Measurements from ENCODE around the gene SNRNP48. TPM values are rescaled to one million over a fixed set of nuclear protein-coding genes. Genes with fewer than 3 reads are reported as not detected.
A peak's percentile ranks its signal among the peaks of the same experiment; 100 is the strongest.

Gene SNRNP48
- total RNA-seq, 4 donors from 2014 or later, result 11.2 to 28.8 (median 20.1) TPM

- H3K36me3 ChIP-seq, result peaks cover 0 to 11% of the 10 kb centered on the region in 2 donors
- peaks cover 20 to 36% of the 10 kb centered on the region in 2 donors for H3K4me1 ChIP-seq
- peak overlapping the region in 1 of 3 donors; percentile 17 for H3K27ac ChIP-seq
- TF ChIP-seq POLR2A (IDR thresholded peaks at IDR 0.05), result no peak
- TF ChIP-seq CTCF (IDR thresholded peaks at IDR 0.05), result no peak
- WGBS, 2 donors, result 64 to 67% methylated on average over 6 of the region's 6 CpGs
- H3K9me3 ChIP-seq, result no peaks in the 10 kb centered on the region
- no peak overlapping the region for H3K4me3 ChIP-seq (replicated peaks in 1 of 3)
- intact Hi-C loops (cut with DNase I), result no loop called here
- no peak for DNase-seq
- no peaks in the 10 kb centered on the region for H3K27me3 ChIP-seq
These were observed 35.3 kb upstream of the SNRNP48 start for GRCh38 chr6:7554533-7555275.

GRCh38 chr6:7555671-7556070 lies 34.3 kb upstream of the SNRNP48 start:
- intact Hi-C loops (cut with DNase I), result no loop called here
- H3K27me3 ChIP-seq, result no peaks in the 10 kb centered on the region
- no peaks in the 10 kb centered on the region for H3K9me3 ChIP-seq
- WGBS, 2 donors, result 86 to 87% methylated on average over 11 of the region's 11 CpGs
- no peak for DNase-seq
- H3K4me3 ChIP-seq (replicated peaks in 1 of 3), result no peak overlapping the region
- H3K27ac ChIP-seq, result no peak overlapping the region
- peaks cover 13 to 36% of the 10 kb centered on the region in 2 donors for H3K4me1 ChIP-seq
- TF ChIP-seq CTCF (IDR thresholded peaks at IDR 0.05), result no peak
- TF ChIP-seq POLR2A (IDR thresholded peaks at IDR 0.05), result no peak
- peaks cover 0 to 11% of the 10 kb centered on the region in 2 donors for H3K36me3 ChIP-seq

GRCh38 chr6:7556394-7557106 lies 33.4 kb upstream of the SNRNP48 start:
- intact Hi-C loops (cut with DNase I), result no loop called here
- Histone ChIP-seq H3K27me3 (no peaks in the 10 kb centered on the region), H3K9me3 (no peaks in the 10 kb centered on the region), H3K27ac (no peak overlapping the region), H3K4me1 (peaks cover 11 to 39% of the 10 kb centered on the region in 2 donors), H3K36me3 (peaks cover 0 to 11% of the 10 kb centered on the region in 2 donors), H3K4me3 (replicated peaks in 1 of 3) (no peak overlapping the region)
- no peak for TF ChIP-seq CTCF (IDR thresholded peaks at IDR 0.05)
- no peak for TF ChIP-seq POLR2A (IDR thresholded peaks at IDR 0.05)
- no peak for DNase-seq
- 93 to 94% methylated on average over 12 of the region's 12 CpGs for WGBS, 2 donors

GRCh38 chr6:7557652-7558051 lies 32.3 kb upstream of the SNRNP48 start:
- Histone ChIP-seq H3K27me3 (no peaks in the 10 kb centered on the region), H3K36me3 (peaks cover 0 to 11% of the 10 kb centered on the region in 2 donors), H3K4me3 (replicated peaks in 1 of 3) (no peak overlapping the region), H3K27ac (no peak overlapping the region), H3K4me1 (peaks cover 9 to 38% of the 10 kb centered on the region in 2 donors), H3K9me3 (no peaks in the 10 kb centered on the region)
- TF ChIP-seq CTCF (IDR thresholded peaks at IDR 0.05), result no peak
- TF ChIP-seq POLR2A (IDR thresholded peaks at IDR 0.05), result no peak
- 94 to 96% methylated on average over 2 of the region's 2 CpGs for WGBS, 2 donors
- DNase-seq, result no peak
- intact Hi-C loops (cut with DNase I), result no loop called here

GRCh38 chr6:7558781-7559180 lies 31.2 kb upstream of the SNRNP48 start:
- DNase-seq, result no peak
- no peaks in the 10 kb centered on the region for H3K27me3 ChIP-seq
- peaks cover 9 to 34% of the 10 kb centered on the region in 2 donors for H3K4me1 ChIP-seq
- no peaks in the 10 kb centered on the region for H3K9me3 ChIP-seq
- no peak for TF ChIP-seq POLR2A (IDR thresholded peaks at IDR 0.05)
- TF ChIP-seq CTCF (IDR thresholded peaks at IDR 0.05), result no peak
- H3K27ac ChIP-seq, result peak overlapping the region in 1 of 3 donors; percentile 17
- WGBS, 2 donors, result 93 to 94% methylated on average over 4 of the region's 4 CpGs
- no peak overlapping the region for H3K4me3 ChIP-seq (replicated peaks in 1 of 3)
- intact Hi-C loops (cut with DNase I), result no loop called here
- peaks cover 6 to 11% of the 10 kb centered on the region in 2 donors for H3K36me3 ChIP-seq

All from thyroid gland (tissue), 4 donors.